DMS 273 (cell line): ENCODE measurements around the gene CCNT1.
"Not testable (repeated sequence)": the region's sequence is repeated elsewhere in the genome, so short reads cannot be mapped to it uniquely, and the experiment has no call there.

ENCODE experiments used
- DNase-seq: peaks from one replicate; lab custom pipeline; 2025; ENCODE audit not compliant: unreplicated experiment; lab: John Stamatoyannopoulos, UW

The CCNT1 gene

GRCh38 chr12:48716493-48717251 lies at the start of gene CCNT1:
CCNT1 (minus strand) TSS chr12:48716707; CDS start chr12:48716675, 32 bp downstream.
- peak; percentile 99 for DNase-seq

GRCh38 chr12:48765753-48766162 lies 49.3 kb upstream of the CCNT1 start:
- no peak for DNase-seq

- DNase-seq: no peak
Observed at GRCh38 chr12:48764521-48764920, 48.0 kb upstream of the CCNT1 start.

GRCh38 chr12:48758737-48759136 lies 42.2 kb upstream of the CCNT1 start:
- no peak for DNase-seq

- no peak for DNase-seq
Observed at GRCh38 chr12:48758186-48758585, 41.7 kb upstream of the CCNT1 start.

- DNase-seq: no peak
Observed at GRCh38 chr12:48750769-48751356, 34.4 kb upstream of the CCNT1 start.

GRCh38 chr12:48750215-48750614 lies 33.7 kb upstream of the CCNT1 start:
- no peak for DNase-seq

GRCh38 chr12:48744251-48745008 lies 27.9 kb upstream of the CCNT1 start:
- DNase-seq: no peak

- no peak for DNase-seq
Observed at GRCh38 chr12:48739618-48740269, 23.2 kb upstream of the CCNT1 start.

- no peak for DNase-seq
Observed at GRCh38 chr12:48736456-48736855, 19.9 kb upstream of the CCNT1 start.

- DNase-seq: no peak
Observed at GRCh38 chr12:48728807-48729206, 12.3 kb upstream of the CCNT1 start.

- DNase-seq: not testable (repeated sequence)
Observed at GRCh38 chr12:48720737-48721136, 4.2 kb upstream of the CCNT1 start.

- not testable (repeated sequence) for DNase-seq
Observed at GRCh38 chr12:48720171-48720570, 3.7 kb upstream of the CCNT1 start.

GRCh38 chr12:48719002-48719401 lies 2.5 kb upstream of the CCNT1 start:
- not testable (repeated sequence) for DNase-seq

GRCh38 chr12:48717252-48717695 lies 767 bp upstream of the CCNT1 start:
- DNase-seq: peak; percentile 9

GRCh38 chr12:48716168-48716492 lies 377 bp downstream of the CCNT1 start:
- DNase-seq: no peak

GRCh38 chr12:48712209-48712608 lies 4.3 kb downstream of the CCNT1 start:
- no peak for DNase-seq

- DNase-seq: not testable (repeated sequence)
Observed at GRCh38 chr12:48698822-48699221, 17.7 kb downstream of the CCNT1 start.

GRCh38 chr12:48696626-48697025 lies 19.9 kb downstream of the CCNT1 start:
- no peak for DNase-seq

- no peak for DNase-seq
Observed at GRCh38 chr12:48695859-48696258, 20.6 kb downstream of the CCNT1 start.

GRCh38 chr12:48694038-48694437 lies 22.5 kb downstream of the CCNT1 start:
- DNase-seq: no peak
